ENCODE data around the gene PTPN13.

Gene PTPN13

DNA sequence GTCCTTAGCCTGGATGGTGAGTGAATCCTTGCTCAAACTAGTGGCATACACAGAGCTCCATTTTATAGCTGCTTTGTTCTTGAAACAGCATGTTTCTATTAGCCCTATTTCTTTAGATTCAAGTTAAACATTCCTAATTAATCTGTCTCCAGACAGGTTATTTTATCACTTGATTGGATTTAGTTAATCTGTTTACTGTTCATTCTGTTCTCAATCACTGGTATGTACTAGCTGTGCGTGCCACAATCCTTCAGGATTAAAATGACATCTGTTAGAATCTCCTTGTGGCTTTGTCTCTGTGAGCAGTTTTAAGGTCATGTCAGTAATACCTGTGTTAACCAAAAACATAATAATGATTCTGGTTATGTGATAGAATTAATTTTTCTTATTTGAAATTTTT lies 36.5 kb downstream of the PTPN13 start:
- no peaks in the 10 kb centered on the region for H3K27me3 ChIP-seq (ENCODE audit: insufficient read depth, low read depth)
- no peak overlapping the region for H2AFZ ChIP-seq (ENCODE audit: low read depth)
- no peaks in the 10 kb centered on the region for H3K79me2 ChIP-seq (ENCODE audit: insufficient read depth, low read depth)
- H3K9ac ChIP-seq, result no peak overlapping the region
- H3K4me2 ChIP-seq, result no peak overlapping the region
- TF ChIP-seq, protein P1, sequence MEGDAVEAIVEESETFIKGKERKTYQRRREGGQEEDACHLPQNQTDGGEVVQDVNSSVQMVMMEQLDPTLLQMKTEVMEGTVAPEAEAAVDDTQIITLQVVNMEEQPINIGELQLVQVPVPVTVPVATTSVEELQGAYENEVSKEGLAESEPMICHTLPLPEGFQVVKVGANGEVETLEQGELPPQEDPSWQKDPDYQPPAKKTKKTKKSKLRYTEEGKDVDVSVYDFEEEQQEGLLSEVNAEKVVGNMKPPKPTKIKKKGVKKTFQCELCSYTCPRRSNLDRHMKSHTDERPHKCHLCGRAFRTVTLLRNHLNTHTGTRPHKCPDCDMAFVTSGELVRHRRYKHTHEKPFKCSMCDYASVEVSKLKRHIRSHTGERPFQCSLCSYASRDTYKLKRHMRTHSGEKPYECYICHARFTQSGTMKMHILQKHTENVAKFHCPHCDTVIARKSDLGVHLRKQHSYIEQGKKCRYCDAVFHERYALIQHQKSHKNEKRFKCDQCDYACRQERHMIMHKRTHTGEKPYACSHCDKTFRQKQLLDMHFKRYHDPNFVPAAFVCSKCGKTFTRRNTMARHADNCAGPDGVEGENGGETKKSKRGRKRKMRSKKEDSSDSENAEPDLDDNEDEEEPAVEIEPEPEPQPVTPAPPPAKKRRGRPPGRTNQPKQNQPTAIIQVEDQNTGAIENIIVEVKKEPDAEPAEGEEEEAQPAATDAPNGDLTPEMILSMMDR (conservative IDR thresholded peaks at IDR 0.05; ENCODE audit: low read depth, low read length), result no peak
- H3K36me3 ChIP-seq (ENCODE audit: insufficient read depth), result no peaks in the 10 kb centered on the region
- no peaks in the 10 kb centered on the region for H4K20me1 ChIP-seq (ENCODE audit: insufficient read depth)
- H3K27ac ChIP-seq, result no peak overlapping the region
- H3K4me1 ChIP-seq (ENCODE audit: low read depth, poor library complexity, severe bottlenecking), result peaks cover 38% of the 10 kb centered on the region
- H3K4me3 ChIP-seq (IDR thresholded peaks at IDR 0.05; ENCODE audit: insufficient read depth, low read depth, low read length), result no peak overlapping the region

DNA sequence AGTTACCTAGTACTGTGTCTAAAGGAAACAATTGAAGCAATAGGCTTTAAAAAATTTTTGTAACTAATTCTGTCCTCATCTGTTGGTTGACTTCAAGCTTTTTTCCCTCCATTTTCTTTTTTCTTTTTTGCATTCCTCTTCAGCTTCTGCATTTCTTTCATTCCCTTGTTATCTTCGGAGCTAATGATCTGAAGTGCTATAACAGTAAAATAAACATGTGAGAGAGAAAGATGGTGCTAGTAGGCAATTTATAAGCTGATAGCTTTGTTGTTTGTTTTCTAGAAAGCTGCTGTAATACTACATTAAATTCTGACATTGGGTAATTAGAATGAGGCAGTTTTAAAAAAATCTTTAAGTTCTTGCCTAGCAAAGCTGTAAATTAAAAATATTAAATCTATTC lies 37.1 kb downstream of the PTPN13 start:
- Histone ChIP-seq H3K4me3 (IDR thresholded peaks at IDR 0.05; ENCODE audit: insufficient read depth, low read depth, low read length) (no peak overlapping the region), H3K27me3 (ENCODE audit: insufficient read depth, low read depth) (no peaks in the 10 kb centered on the region), H3K4me1 (ENCODE audit: low read depth, poor library complexity, severe bottlenecking) (peaks cover 43% of the 10 kb centered on the region), H2AFZ (ENCODE audit: low read depth) (no peak overlapping the region), H3K36me3 (ENCODE audit: insufficient read depth) (no peaks in the 10 kb centered on the region), H3K79me2 (ENCODE audit: insufficient read depth, low read depth) (no peaks in the 10 kb centered on the region), H3K27ac (no peak overlapping the region), H3K4me2 (no peak overlapping the region), H4K20me1 (ENCODE audit: insufficient read depth) (no peaks in the 10 kb centered on the region), H3K9ac (no peak overlapping the region)
- TF ChIP-seq, protein P1 (conservative IDR thresholded peaks at IDR 0.05; ENCODE audit: low read depth, low read length), result no peak

DNA sequence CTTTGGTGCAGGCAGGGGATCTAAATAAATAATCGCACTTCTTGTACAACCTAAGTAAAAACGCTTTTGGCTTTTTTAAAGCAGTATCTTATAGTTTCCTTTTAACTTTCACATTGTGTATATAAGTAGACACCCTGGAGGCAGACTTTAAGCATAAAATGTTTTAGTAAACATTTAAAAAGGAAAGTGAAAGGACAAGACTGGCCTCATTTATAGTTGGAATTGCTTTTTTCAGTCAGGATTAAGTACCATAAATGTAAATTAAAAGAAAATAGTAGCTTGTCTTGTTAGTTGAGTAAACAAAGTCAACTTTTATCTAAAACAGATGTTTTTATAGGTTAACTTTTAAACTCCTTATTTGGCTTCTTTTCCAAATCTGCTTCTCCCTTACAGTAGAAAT lies 39.7 kb downstream of the PTPN13 start:
- H3K27me3 ChIP-seq (ENCODE audit: insufficient read depth, low read depth), result no peaks in the 10 kb centered on the region
- no peaks in the 10 kb centered on the region for H3K79me2 ChIP-seq (ENCODE audit: insufficient read depth, low read depth)
- peak overlapping the region; percentile 18; the same call in 1 of the 2 replicates for H3K27ac ChIP-seq
- H3K9ac ChIP-seq, result no peak overlapping the region
- no peaks in the 10 kb centered on the region for H4K20me1 ChIP-seq (ENCODE audit: insufficient read depth)
- H3K4me1 ChIP-seq (ENCODE audit: low read depth, poor library complexity, severe bottlenecking), result peaks cover 36% of the 10 kb centered on the region
- no peak overlapping the region for H2AFZ ChIP-seq (ENCODE audit: low read depth)
- no peak overlapping the region for H3K4me3 ChIP-seq (IDR thresholded peaks at IDR 0.05; ENCODE audit: insufficient read depth, low read depth, low read length)
- TF ChIP-seq, protein P1 (conservative IDR thresholded peaks at IDR 0.05; ENCODE audit: low read depth, low read length), result no peak
- no peaks in the 10 kb centered on the region for H3K36me3 ChIP-seq (ENCODE audit: insufficient read depth)
- peak overlapping the region; percentile 96 for H3K4me2 ChIP-seq

DNA sequence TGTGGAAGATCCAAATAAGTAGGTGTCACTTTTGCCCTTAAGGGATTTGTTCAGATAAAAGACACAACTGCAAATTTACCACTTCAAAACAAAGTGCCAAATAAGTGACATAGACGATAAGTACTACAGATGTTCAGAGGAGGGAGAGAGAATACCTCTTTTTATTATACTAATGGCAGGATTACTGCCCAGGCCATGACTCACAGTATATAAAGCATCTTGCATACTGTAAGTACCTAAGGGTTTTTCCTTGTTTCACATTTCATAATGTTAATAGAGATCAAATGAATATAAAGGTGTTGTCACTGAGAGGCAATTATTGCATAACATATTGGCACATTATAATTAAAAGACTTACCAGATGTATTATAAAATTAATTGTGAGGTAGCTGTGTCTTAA lies 46.4 kb downstream of the PTPN13 start:
- no peak overlapping the region for H3K9ac ChIP-seq
- no peaks in the 10 kb centered on the region for H3K27me3 ChIP-seq (ENCODE audit: insufficient read depth, low read depth)
- no peak overlapping the region for H2AFZ ChIP-seq (ENCODE audit: low read depth)
- H3K79me2 ChIP-seq (ENCODE audit: insufficient read depth, low read depth), result no peaks in the 10 kb centered on the region
- no peaks in the 10 kb centered on the region for H4K20me1 ChIP-seq (ENCODE audit: insufficient read depth)
- no peak overlapping the region for H3K4me2 ChIP-seq
- H3K27ac ChIP-seq, result no peak overlapping the region
- peaks cover 22% of the 10 kb centered on the region for H3K4me1 ChIP-seq (ENCODE audit: low read depth, poor library complexity, severe bottlenecking)
- no peak overlapping the region for H3K4me3 ChIP-seq (IDR thresholded peaks at IDR 0.05; ENCODE audit: insufficient read depth, low read depth, low read length)
- H3K36me3 ChIP-seq (ENCODE audit: insufficient read depth), result no peaks in the 10 kb centered on the region
- TF ChIP-seq, protein P1 (conservative IDR thresholded peaks at IDR 0.05; ENCODE audit: low read depth, low read length), result no peak
